NT2/D1 (cell line): ENCODE measurements around the gene VCL.

Experiments used
- DNase-seq: peaks from one replicate; pipeline ENCODE4 v3.0.0-alpha.2; 2011; ENCODE audit warnings: low read depth, low spot score
- H3K27me3 ChIP-seq: 2 replicates; pipeline ENCODE4 v1.6.0; 2011; ENCODE audit warnings: mild to moderate bottlenecking; ENCODE audit not compliant: insufficient read length, insufficient read depth
- H3K36me3 ChIP-seq: 2 replicates; pipeline ENCODE4 v1.6.1; 2011; ENCODE audit warnings: mild to moderate bottlenecking, low read length, mixed read lengths; ENCODE audit not compliant: insufficient read depth, insufficient read length
- H3K4me1 ChIP-seq: 2 replicates; pipeline ENCODE4 v1.5.1; 2011; ENCODE audit not compliant: insufficient read depth, insufficient read length
- H3K4me3 ChIP-seq: 2 replicates; pipeline ENCODE4 v1.5.1; 2011; ENCODE audit warnings: low read depth; ENCODE audit not compliant: insufficient read length
- H3K9ac ChIP-seq: 2 replicates; pipeline ENCODE4 v1.6.0; 2011; ENCODE audit warnings: low read depth; ENCODE audit not compliant: insufficient read length
- H3K9me3 ChIP-seq: 2 replicates; pipeline ENCODE4 v1.5.1; 2011; ENCODE audit warnings: mild to moderate bottlenecking, low read length; ENCODE audit not compliant: insufficient read depth
- SUZ12 ChIP-seq: IDR thresholded peaks from 2 replicates; pipeline ENCODE4 v1.6.1; 2011; ENCODE audit not compliant: insufficient read length, insufficient read depth; ENCODE audit errors: extremely low read depth
- YY1 ChIP-seq: IDR thresholded peaks from 2 replicates; pipeline ENCODE4 v1.6.1; 2011; ENCODE audit not compliant: insufficient read length, insufficient read depth
- ZNF274 ChIP-seq: IDR thresholded peaks from 2 replicates; pipeline ENCODE4 v1.6.1; 2011; ENCODE audit warnings: mild to moderate bottlenecking, low read depth, low read length

VCL gene

GRCh38 chr10:73967022-73967429, 30.9 kb upstream of the VCL start:
- Histone ChIP-seq H3K4me3 (peak overlapping the region; percentile 1), H3K27me3 (no peaks in the 10 kb centered on the region)
- DNase-seq = peak; percentile 80

GRCh38 chr10:73967544-73967943, 30.4 kb upstream of the VCL start:
- DNase-seq = no peak
- H3K4me3 ChIP-seq = no peak overlapping the region
- H3K9me3 ChIP-seq = no peaks in the 10 kb centered on the region
- peak overlapping the region; percentile 44 for H3K9ac ChIP-seq
- H3K36me3 ChIP-seq = no peaks in the 10 kb centered on the region
- H3K4me1 ChIP-seq = peaks cover 2% of the 10 kb centered on the region
- no peak for TF ChIP-seq SUZ12
- TF ChIP-seq ZNF274 = no peak
- TF ChIP-seq YY1 = no peak
- no peaks in the 10 kb centered on the region for H3K27me3 ChIP-seq

More at GRCh38 chr10:73967022-73967429, 30.9 kb upstream of the VCL start:
- Histone ChIP-seq H3K9ac (peak overlapping the region; percentile 42), H3K4me1 (peaks cover 2% of the 10 kb centered on the region), H3K36me3 (no peaks in the 10 kb centered on the region), H3K9me3 (no peaks in the 10 kb centered on the region)
- TF ChIP-seq YY1 (no peak), SUZ12 (no peak), ZNF274 (no peak)

GRCh38 chr10:73968098-73968521, 29.8 kb upstream of the VCL start:
- peak overlapping the region; percentile 50 for H3K9ac ChIP-seq
- TF ChIP-seq ZNF274 (no peak), SUZ12 (no peak), YY1 (no peak)
- no peaks in the 10 kb centered on the region for H3K9me3 ChIP-seq
- H3K36me3 ChIP-seq = no peaks in the 10 kb centered on the region
- H3K4me3 ChIP-seq = no peak overlapping the region
- DNase-seq = no peak
- H3K4me1 ChIP-seq = peaks cover 2% of the 10 kb centered on the region
- no peaks in the 10 kb centered on the region for H3K27me3 ChIP-seq

- Histone ChIP-seq H3K4me3 (no peak overlapping the region), H3K4me1 (peaks cover 2% of the 10 kb centered on the region), H3K36me3 (no peaks in the 10 kb centered on the region), H3K9me3 (no peaks in the 10 kb centered on the region), H3K9ac (no peak overlapping the region), H3K27me3 (no peaks in the 10 kb centered on the region)
- TF ChIP-seq SUZ12 (no peak), ZNF274 (no peak), YY1 (no peak)
- no peak for DNase-seq
These were observed 28.6 kb upstream of the VCL start for GRCh38 chr10:73969224-73969841.

GRCh38 chr10:73970845-73971244, 27.1 kb upstream of the VCL start:
- Histone ChIP-seq H3K9ac (no peak overlapping the region), H3K9me3 (no peaks in the 10 kb centered on the region), H3K36me3 (no peaks in the 10 kb centered on the region), H3K27me3 (no peaks in the 10 kb centered on the region), H3K4me3 (no peak overlapping the region), H3K4me1 (no peaks in the 10 kb centered on the region)
- TF ChIP-seq SUZ12 (no peak), ZNF274 (no peak), YY1 (no peak)
- no peak for DNase-seq

GRCh38 chr10:73971636-73972354, 26.1 kb upstream of the VCL start:
- Histone ChIP-seq H3K9ac (no peak overlapping the region), H3K4me1 (no peaks in the 10 kb centered on the region), H3K9me3 (no peaks in the 10 kb centered on the region), H3K36me3 (no peaks in the 10 kb centered on the region), H3K27me3 (no peaks in the 10 kb centered on the region), H3K4me3 (no peak overlapping the region)
- TF ChIP-seq ZNF274 (no peak), SUZ12 (no peak), YY1 (no peak)
- no peak for DNase-seq

GRCh38 chr10:73973427-73973826, 24.5 kb upstream of the VCL start:
- no peaks in the 10 kb centered on the region for H3K4me1 ChIP-seq
- H3K36me3 ChIP-seq = no peaks in the 10 kb centered on the region
- no peaks in the 10 kb centered on the region for H3K27me3 ChIP-seq
- TF ChIP-seq SUZ12 (no peak), YY1 (no peak), ZNF274 (no peak)
- no peak overlapping the region for H3K9ac ChIP-seq
- no peak overlapping the region for H3K4me3 ChIP-seq
- no peak for DNase-seq
- H3K9me3 ChIP-seq = no peaks in the 10 kb centered on the region
